CD4-positive, alpha-beta T cell (primary cell): ENCODE data around the gene SUPT3H. TPM values are rescaled to one million over a fixed set of nuclear protein-coding genes. Genes with fewer than 3 reads are reported as not detected.
A peak's percentile ranks its signal among the peaks of the same experiment; 100 is the strongest.

Experiments used
- ATAC-seq: fragments of 200-7000 bp; cut with Tn5 transposase; one replicate; pipeline ENCODE4 v1.10.0; 2022; ENCODE audit warnings: mild to moderate bottlenecking; ENCODE audit not compliant: poor library complexity
- CTCF ChIA-PET: fragments of 350-600 bp; sonication (Branson Sonifier 250); formaldehyde crosslinking; loops from one replicate; lab custom pipeline; 2021; ENCODE audit warnings: antibody characterized with exemption, inconsistent platforms; lab: Charles Lee
- POLR2A ChIA-PET: fragments of 350-600 bp; sonication (Branson Sonifier 250); formaldehyde crosslinking; loops from one replicate; lab custom pipeline; 2021; ENCODE audit warnings: antibody characterized with exemption, inconsistent platforms; lab: Charles Lee
- DNase-seq, 14 experiments: peaks; one replicate each; pipeline ENCODE4 v3.0.0-alpha.2; 2013 to 2020; ENCODE audit warnings: mixed read lengths in 2 of 14
- H3K27ac ChIP-seq, 2 donors: one replicate each; pipeline versions ENCODE4 v1.5.1 to v1.7.0; 2013; ENCODE audit warnings: low read length in 2 of 2, low read depth in 1 of 2, mild to moderate bottlenecking in 1 of 2
- H3K27me3 ChIP-seq, 2 experiments: 1 replicate in 1 of 2; 2 replicates in 1 of 2; pipeline versions ENCODE4 v1.6.1 to v1.7.0; 2013; ENCODE audit warnings: low read length in 2 of 2, control low read depth in 1 of 2, mild to moderate bottlenecking in 1 of 2, moderate library complexity in 1 of 2; ENCODE audit not compliant: insufficient read depth in 2 of 2, control insufficient read depth in 1 of 2
- H3K36me3 ChIP-seq: one replicate; pipeline ENCODE4 v1.6.1; 2013; ENCODE audit warnings: low read length, control low read depth; ENCODE audit not compliant: insufficient read depth
- H3K4me1 ChIP-seq: one replicate; pipeline ENCODE4 v1.6.1; 2013; ENCODE audit warnings: low read length, control low read depth; ENCODE audit not compliant: insufficient read depth
- H3K4me3 ChIP-seq: one replicate; pipeline ENCODE4 v1.5.1; 2013; ENCODE audit warnings: mild to moderate bottlenecking, low read length, moderate library complexity
- H3K9me3 ChIP-seq, 2 experiments: 1 replicate in 1 of 2; 2 replicates in 1 of 2; pipeline versions ENCODE4 v1.6.1 to v1.7.0; 2013; ENCODE audit warnings: low read length in 2 of 2, mild to moderate bottlenecking in 2 of 2, control low read depth in 1 of 2, moderate library complexity in 1 of 2; ENCODE audit not compliant: control insufficient read depth in 1 of 2, insufficient read depth in 1 of 2
- H3K27ac Mint-ChIP-seq: one replicate; pipeline ENCODE4 v1.8.0; 2020; ENCODE audit warnings: mixed read lengths
- H3K27me3 Mint-ChIP-seq: one replicate; pipeline ENCODE4 v1.8.0; 2021; ENCODE audit warnings: mixed read lengths
- H3K36me3 Mint-ChIP-seq: one replicate; pipeline ENCODE4 v1.8.0; 2021; ENCODE audit warnings: low read depth, mixed read lengths
- H3K4me1 Mint-ChIP-seq: one replicate; pipeline ENCODE4 v1.8.0; 2021; ENCODE audit warnings: low read depth, mixed read lengths
- H3K4me3 Mint-ChIP-seq: one replicate; pipeline ENCODE4 v1.8.0; 2020; ENCODE audit warnings: mild to moderate bottlenecking, mixed read lengths
- H3K9me3 Mint-ChIP-seq: one replicate; pipeline ENCODE4 v1.8.0; 2020; ENCODE audit warnings: mixed read lengths
- intact Hi-C, 2 experiments: fragments of 100-400 bp; cut with DNase I in 1 of 2; cut with micrococcal nuclease in 1 of 2; formaldehyde crosslinking; loops; one replicate each; pipeline versions ENCODE4 v1.15.1 to v1.9.0; 2023 to 2025; cut with DNase I, micrococcal nuclease
- total RNA-seq, 174 experiments: library from RNA in 2 of 174; stranded (reverse) in 2 of 174; gene quantifications; one replicate each; pipeline ENCODE4 v1.2.3 and lab custom pipeline; 2021 to 2026
- TF ChIP-seq, protein P1 (sequence below): fragments of 200-600 bp; IDR thresholded peaks from one replicate; pipeline ENCODE4 v1.8.0; 2022; ENCODE audit warnings: antibody characterized with exemption, mild to moderate bottlenecking

SUPT3H gene
- total RNA-seq, 2 experiments from 2014 or later: 8.9 to 10.5 TPM

DNA sequence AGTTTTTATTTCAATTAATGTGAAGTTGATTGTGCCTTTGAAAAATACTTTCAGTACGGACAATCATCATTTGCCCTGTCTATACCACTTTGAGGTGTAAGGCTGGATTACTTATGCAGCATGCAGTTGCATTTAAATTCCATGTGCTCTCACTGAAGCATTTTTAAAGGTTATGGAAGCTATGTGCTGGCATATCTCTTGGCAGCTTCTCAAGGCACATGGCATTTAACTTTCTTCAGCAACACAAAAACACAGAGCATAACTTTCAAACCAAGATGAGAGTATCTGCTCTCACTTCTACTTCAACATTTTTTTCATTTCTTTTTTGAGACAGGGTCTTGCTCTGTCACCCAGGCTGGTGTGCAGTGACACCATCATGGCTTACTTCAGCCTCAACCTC is 410.3 kb downstream of the SUPT3H start:
- H3K4me3 ChIP-seq: no peak overlapping the region
- no peaks in the 10 kb centered on the region for H3K27me3 ChIP-seq
- H3K27ac Mint-ChIP-seq: no peak overlapping the region
- intact Hi-C loops: no loop called here
- ChIA-PET CTCF (no interaction called here), POLR2A (no interaction called here)
- DNase-seq (no peak), ATAC-seq (no peak)
- TF ChIP-seq, protein P1, sequence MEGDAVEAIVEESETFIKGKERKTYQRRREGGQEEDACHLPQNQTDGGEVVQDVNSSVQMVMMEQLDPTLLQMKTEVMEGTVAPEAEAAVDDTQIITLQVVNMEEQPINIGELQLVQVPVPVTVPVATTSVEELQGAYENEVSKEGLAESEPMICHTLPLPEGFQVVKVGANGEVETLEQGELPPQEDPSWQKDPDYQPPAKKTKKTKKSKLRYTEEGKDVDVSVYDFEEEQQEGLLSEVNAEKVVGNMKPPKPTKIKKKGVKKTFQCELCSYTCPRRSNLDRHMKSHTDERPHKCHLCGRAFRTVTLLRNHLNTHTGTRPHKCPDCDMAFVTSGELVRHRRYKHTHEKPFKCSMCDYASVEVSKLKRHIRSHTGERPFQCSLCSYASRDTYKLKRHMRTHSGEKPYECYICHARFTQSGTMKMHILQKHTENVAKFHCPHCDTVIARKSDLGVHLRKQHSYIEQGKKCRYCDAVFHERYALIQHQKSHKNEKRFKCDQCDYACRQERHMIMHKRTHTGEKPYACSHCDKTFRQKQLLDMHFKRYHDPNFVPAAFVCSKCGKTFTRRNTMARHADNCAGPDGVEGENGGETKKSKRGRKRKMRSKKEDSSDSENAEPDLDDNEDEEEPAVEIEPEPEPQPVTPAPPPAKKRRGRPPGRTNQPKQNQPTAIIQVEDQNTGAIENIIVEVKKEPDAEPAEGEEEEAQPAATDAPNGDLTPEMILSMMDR: no peak
- no peak overlapping the region for H3K4me3 Mint-ChIP-seq
- peaks cover 22% of the 10 kb centered on the region for H3K4me1 Mint-ChIP-seq
- H3K27me3 Mint-ChIP-seq: no peaks in the 10 kb centered on the region
- no peak overlapping the region for H3K27ac ChIP-seq
- H3K9me3 Mint-ChIP-seq: no peaks in the 10 kb centered on the region
- peaks cover under 1 to 4% of the 10 kb centered on the region in 2 experiments for H3K9me3 ChIP-seq
- no peaks in the 10 kb centered on the region for H3K36me3 Mint-ChIP-seq
- no peaks in the 10 kb centered on the region for H3K4me1 ChIP-seq
- H3K36me3 ChIP-seq: no peaks in the 10 kb centered on the region

DNA sequence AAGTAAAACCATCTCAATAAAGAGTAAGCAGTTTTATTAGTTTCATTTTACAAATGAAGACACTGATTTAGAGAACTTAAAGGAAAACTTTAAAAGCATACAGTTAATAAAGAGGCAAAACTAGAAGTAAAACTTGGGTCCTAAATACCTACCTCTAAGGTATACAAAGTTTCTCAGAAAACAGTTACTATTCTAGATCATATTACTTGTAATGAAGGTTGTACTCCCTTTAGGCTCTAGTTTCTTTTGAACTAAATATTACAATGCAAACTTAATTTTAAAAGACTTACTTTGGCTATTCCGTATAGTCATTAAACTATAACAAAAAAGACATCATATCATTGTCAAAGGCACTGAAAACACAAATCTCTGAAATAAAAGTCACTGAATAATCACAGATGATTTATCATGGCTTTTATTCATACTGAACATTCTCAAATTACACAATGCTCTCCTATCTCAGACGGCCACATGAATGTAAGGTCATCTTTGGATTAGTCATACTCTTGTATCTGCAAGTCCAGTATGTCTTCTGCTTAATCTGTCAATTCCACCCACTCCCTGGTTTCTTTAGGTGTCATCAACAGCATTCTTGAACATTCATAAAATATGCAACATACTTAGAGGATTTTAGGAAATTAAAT is 411.2 kb downstream of the SUPT3H start:
- peaks cover 22% of the 10 kb centered on the region for H3K4me1 Mint-ChIP-seq
- H3K36me3 Mint-ChIP-seq: no peaks in the 10 kb centered on the region
- no peaks in the 10 kb centered on the region for H3K9me3 Mint-ChIP-seq
- POLR2A ChIA-PET: no interaction called here
- H3K36me3 ChIP-seq: no peaks in the 10 kb centered on the region
- no peaks in the 10 kb centered on the region for H3K27me3 ChIP-seq
- ATAC-seq: no peak
- CTCF ChIA-PET: no interaction called here
- H3K9me3 ChIP-seq: no peaks in the 10 kb centered on the region
- no peak overlapping the region for H3K4me3 ChIP-seq
- intact Hi-C loops: no loop called here
- peak in 1 of 14 experiments; percentile 9 for DNase-seq
- no peaks in the 10 kb centered on the region for H3K4me1 ChIP-seq
- H3K27ac ChIP-seq: no peak overlapping the region
- TF ChIP-seq, protein P1: no peak
- no peak overlapping the region for H3K27ac Mint-ChIP-seq
- H3K4me3 Mint-ChIP-seq: no peak overlapping the region
- H3K27me3 Mint-ChIP-seq: no peaks in the 10 kb centered on the region

DNA sequence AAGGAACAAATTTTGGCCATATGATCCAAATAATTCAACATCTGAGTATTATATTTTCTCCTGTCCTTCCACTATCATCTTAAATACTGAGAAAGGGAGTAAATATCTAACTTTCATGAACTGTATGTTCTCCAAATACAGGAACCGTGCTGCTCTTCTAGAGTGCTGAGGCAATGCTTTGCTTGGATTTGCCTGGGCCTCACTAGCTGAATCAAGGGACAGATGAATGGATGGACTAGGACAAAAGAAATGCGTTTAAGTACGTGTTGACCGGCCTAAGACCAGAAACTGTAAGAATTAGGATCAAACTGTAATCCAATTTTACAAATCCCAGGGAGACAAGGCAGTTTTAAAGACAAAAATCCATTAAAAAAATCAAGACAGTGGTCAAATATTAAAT is 412.0 kb downstream of the SUPT3H start:
- no peaks in the 10 kb centered on the region for H3K27me3 Mint-ChIP-seq
- Histone ChIP-seq H3K4me3 (no peak overlapping the region), H3K27me3 (no peaks in the 10 kb centered on the region), H3K36me3 (no peaks in the 10 kb centered on the region), H3K9me3 (no peaks in the 10 kb centered on the region), H3K4me1 (no peaks in the 10 kb centered on the region), H3K27ac (no peak overlapping the region)
- no peaks in the 10 kb centered on the region for H3K9me3 Mint-ChIP-seq
- no peak overlapping the region for H3K4me3 Mint-ChIP-seq
- ChIA-PET CTCF (no interaction called here), POLR2A (interaction anchor here (1.3 kb wide), 1 partner anchor 11 kb away, joined by 7 read pairs; no protein-coding TSS in a partner anchor)
- H3K4me1 Mint-ChIP-seq: peaks cover 22% of the 10 kb centered on the region
- H3K36me3 Mint-ChIP-seq: no peaks in the 10 kb centered on the region
- TF ChIP-seq, protein P1: no peak
- intact Hi-C loops: no loop called here
- DNase-seq (no peak), ATAC-seq (no peak)
- no peak overlapping the region for H3K27ac Mint-ChIP-seq
